Embryonic facial prominence (tissue), 1 donor: ENCODE measurements around the gene RAB11A.

Source experiments
- DNase-seq: peaks from one replicate; pipeline ENCODE4 v3.0.0-alpha.2; 2016; ENCODE audit errors: extremely low spot score

Gene RAB11A

GRCh38 chr15:65885668-65886218 lies 16.5 kb downstream of the RAB11A start:
- DNase-seq = no peak

- DNase-seq = no peak
Observed at GRCh38 chr15:65887565-65887964, 18.3 kb downstream of the RAB11A start.

GRCh38 chr15:65888981-65889380 lies 19.7 kb downstream of the RAB11A start:
- DNase-seq = no peak

GRCh38 chr15:65893060-65893459 lies 23.8 kb downstream of the RAB11A start:
- DNase-seq = no peak

GRCh38 chr15:65896236-65896635 lies 26.9 kb downstream of the RAB11A start:
- no peak for DNase-seq

GRCh38 chr15:65900488-65900887 lies 31.2 kb downstream of the RAB11A start:
- no peak for DNase-seq

GRCh38 chr15:65901336-65901735 lies 32.0 kb downstream of the RAB11A start:
- DNase-seq = no peak

GRCh38 chr15:65901836-65902235 lies 32.5 kb downstream of the RAB11A start:
- DNase-seq = no peak

- no peak for DNase-seq
Observed at GRCh38 chr15:65902373-65902772, 33.1 kb downstream of the RAB11A start.

- no peak for DNase-seq
Observed at GRCh38 chr15:65903296-65904073, 34.2 kb downstream of the RAB11A start.

- no peak for DNase-seq
Observed at GRCh38 chr15:65904301-65904700, 35.0 kb downstream of the RAB11A start.

GRCh38 chr15:65906396-65906795 lies 37.1 kb downstream of the RAB11A start:
- DNase-seq = no peak

GRCh38 chr15:65907661-65908060 lies 38.4 kb downstream of the RAB11A start:
- DNase-seq = no peak

- no peak for DNase-seq
Observed at GRCh38 chr15:65908876-65909275, 39.6 kb downstream of the RAB11A start.

- no peak for DNase-seq
Observed at GRCh38 chr15:65909831-65910230, 40.5 kb downstream of the RAB11A start.

- DNase-seq = no peak
Observed at GRCh38 chr15:65910341-65910740, 41.0 kb downstream of the RAB11A start.

- no peak for DNase-seq
Observed at GRCh38 chr15:65912235-65912634, 42.9 kb downstream of the RAB11A start.

- DNase-seq = no peak
Observed at GRCh38 chr15:65913631-65914199, 44.4 kb downstream of the RAB11A start.

GRCh38 chr15:65914386-65914785 lies 45.1 kb downstream of the RAB11A start:
- no peak for DNase-seq

GRCh38 chr15:65914981-65915925 lies 46.0 kb downstream of the RAB11A start:
- no peak for DNase-seq

- no peak for DNase-seq
Observed at GRCh38 chr15:65916041-65916663, 46.9 kb downstream of the RAB11A start.
